ENCODE results near the gene EDIL3.
"Not testable (repeated sequence)": the region's sequence is repeated elsewhere in the genome, so short reads cannot be mapped to it uniquely, and the experiment has no call there.

Gene EDIL3

DNA sequence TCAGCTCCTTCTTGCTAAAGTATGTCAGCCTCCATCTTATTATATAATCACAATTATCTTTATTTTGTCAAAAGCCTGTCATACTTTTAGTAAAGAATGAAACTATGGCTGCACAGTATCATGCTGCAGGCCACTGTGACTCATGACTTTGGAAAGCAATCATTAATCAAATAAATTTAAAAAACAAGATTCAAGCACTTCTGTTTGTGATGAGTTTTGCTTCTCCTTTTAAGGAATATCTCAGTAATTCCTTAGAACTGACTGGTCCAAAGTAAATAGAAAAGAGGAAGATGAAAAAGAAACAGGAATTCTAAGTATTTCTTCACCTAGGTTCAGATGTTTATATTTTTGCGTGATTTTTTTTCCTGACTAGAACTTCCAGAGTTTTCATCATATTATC is 83.1 kb downstream of the EDIL3 start:
- no peak for DNase-seq (ENCODE audit: low read depth, low spot score)
- Histone ChIP-seq H3K36me3 (ENCODE audit: insufficient read depth, low read length) (no peaks in the 10 kb centered on the region), H3K27ac (no peak overlapping the region), H3K9me3 (ENCODE audit: low read depth, low read length) (no peaks in the 10 kb centered on the region), H3K4me3 (no peak overlapping the region), H3K9ac (ENCODE audit: insufficient read length) (no peak overlapping the region)
- no peak for TF ChIP-seq FOXP2 (optimal IDR thresholded peaks at IDR 0.05; ENCODE audit: control extremely low read depth, extremely low read length, insufficient read depth)
- no peak for TF ChIP-seq POLR2AphosphoS5 (IDR thresholded peaks at IDR 0.05; ENCODE audit: borderline replicate concordance, low read depth, low read length)
- TF ChIP-seq EZH2 (IDR thresholded peaks at IDR 0.05), result no peak

DNA sequence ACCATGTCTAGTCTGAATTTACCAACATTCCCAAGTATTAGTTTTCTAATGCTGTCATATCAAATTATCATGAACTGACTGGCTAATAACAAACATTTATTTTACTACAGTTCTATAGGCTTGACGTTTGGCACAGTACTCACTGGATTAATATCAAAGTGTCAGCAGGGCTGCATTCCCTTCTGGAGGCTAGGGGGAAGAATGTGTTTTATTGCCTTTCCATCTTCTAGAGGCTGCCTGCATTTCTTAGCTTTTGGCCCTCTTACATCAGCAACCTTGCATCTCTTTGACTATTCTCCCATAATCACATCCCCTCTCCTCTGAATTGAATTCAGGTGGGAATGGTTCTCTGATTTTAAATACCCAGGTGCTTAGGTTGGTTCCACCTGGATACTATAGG is 84.7 kb downstream of the EDIL3 start:
- Histone ChIP-seq H3K27ac (no peak overlapping the region), H3K4me3 (no peak overlapping the region), H3K36me3 (ENCODE audit: insufficient read depth, low read length) (no peaks in the 10 kb centered on the region), H3K9ac (ENCODE audit: insufficient read length) (no peak overlapping the region), H3K9me3 (ENCODE audit: low read depth, low read length) (no peaks in the 10 kb centered on the region)
- TF ChIP-seq EZH2 (IDR thresholded peaks at IDR 0.05) (no peak), FOXP2 (optimal IDR thresholded peaks at IDR 0.05; ENCODE audit: control extremely low read depth, extremely low read length, insufficient read depth) (no peak), POLR2AphosphoS5 (IDR thresholded peaks at IDR 0.05; ENCODE audit: borderline replicate concordance, low read depth, low read length) (no peak)
- DNase-seq (ENCODE audit: low read depth, low spot score), result no peak

DNA sequence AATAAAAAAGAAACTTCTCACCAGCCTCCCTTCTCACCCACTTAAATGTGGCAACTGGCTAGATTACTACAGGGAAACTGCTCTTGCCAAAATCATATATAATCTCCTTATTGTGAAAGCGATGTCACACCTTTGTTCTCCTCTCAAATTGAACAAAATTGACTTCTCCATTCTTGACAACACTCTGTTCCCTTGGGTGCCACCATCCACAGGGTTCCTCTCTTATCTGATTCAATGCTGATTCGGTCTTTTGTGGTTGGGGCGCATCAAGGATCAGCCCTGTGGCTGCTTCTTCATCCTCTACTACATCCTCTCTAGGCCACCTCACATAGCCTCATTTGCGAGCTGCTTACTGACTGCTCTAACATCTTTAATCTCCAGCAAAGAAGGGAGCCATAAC is 86.1 kb downstream of the EDIL3 start:
- H3K36me3 ChIP-seq (ENCODE audit: insufficient read depth, low read length), result no peaks in the 10 kb centered on the region
- TF ChIP-seq EZH2 (IDR thresholded peaks at IDR 0.05) (no peak), POLR2AphosphoS5 (IDR thresholded peaks at IDR 0.05; ENCODE audit: borderline replicate concordance, low read depth, low read length) (no peak)
- no peak overlapping the region for H3K27ac ChIP-seq
- H3K9me3 ChIP-seq (ENCODE audit: low read depth, low read length), result no peaks in the 10 kb centered on the region
- no peak overlapping the region for H3K9ac ChIP-seq (ENCODE audit: insufficient read length)
- DNase-seq (ENCODE audit: low read depth, low spot score), result no peak
- no peak overlapping the region for H3K4me3 ChIP-seq

DNA sequence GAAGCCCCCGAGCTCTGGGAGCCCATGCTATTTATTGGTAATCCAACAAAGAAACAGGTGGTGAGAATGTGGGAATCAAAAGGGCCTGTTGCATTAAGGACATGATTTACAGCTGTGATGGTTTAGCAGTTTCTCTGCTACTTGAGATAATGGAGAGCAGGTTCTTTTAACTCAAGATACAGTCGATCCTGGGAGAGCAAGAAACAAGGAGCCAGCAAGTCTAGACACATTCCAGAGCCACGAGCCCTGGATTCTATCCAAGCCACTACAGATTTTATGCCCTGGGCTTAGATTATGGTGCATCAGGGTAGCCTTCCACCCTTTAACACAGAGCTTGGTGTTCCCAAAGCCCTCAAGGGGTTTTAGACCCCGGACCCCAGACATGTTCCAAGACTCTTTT is 87.0 kb downstream of the EDIL3 start:
- H3K9ac ChIP-seq (ENCODE audit: insufficient read length); DNase-seq (ENCODE audit: low read depth, low spot score); H3K4me3 ChIP-seq; H3K27ac ChIP-seq; H3K9me3 ChIP-seq (ENCODE audit: low read depth, low read length); H3K36me3 ChIP-seq (ENCODE audit: insufficient read depth, low read length): not testable (repeated sequence)

DNA sequence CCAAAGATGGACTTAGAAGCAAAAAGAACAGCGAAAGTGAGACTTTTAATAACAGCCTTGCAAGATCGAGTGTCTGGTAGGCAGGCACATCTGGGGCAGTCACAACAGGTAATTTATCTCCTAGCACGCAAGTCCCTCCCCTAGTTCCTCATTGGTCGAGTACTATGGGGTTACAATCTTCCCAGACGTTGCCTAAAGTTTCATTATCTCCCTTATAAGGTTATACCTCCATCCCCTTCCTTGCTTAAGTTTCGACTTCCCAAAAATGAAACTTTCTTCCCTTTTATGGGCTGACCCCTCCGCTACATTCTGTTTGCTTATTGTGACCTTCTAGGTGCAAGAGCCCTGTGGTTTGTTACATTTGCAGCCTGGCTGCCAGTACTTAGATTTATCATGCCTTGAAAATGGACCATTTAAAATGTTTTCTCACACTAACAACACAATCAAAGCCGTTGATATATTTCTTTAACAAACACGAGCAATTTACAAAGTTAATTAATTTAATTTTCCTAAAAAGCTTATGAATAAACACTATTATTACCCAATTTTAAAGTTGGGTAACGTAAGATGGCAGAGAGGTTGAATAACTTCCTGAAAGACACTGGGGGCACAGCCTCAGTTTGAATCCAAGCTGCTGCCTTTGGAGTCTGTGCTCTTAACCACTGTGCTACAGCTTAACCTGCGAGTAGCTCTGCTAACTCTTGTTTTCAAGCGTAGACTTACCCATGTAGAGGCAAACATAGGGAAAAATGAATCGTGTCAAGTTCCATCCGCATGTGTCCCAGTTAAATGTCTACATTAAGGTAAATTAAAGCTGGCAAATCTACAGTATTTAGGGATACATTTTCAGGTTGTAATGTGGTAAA is 91.7 kb downstream of the EDIL3 start:
- Histone ChIP-seq H3K4me3 (no peak overlapping the region), H3K9ac (ENCODE audit: insufficient read length) (no peak overlapping the region), H3K9me3 (ENCODE audit: low read depth, low read length) (no peaks in the 10 kb centered on the region), H3K27ac (no peak overlapping the region), H3K36me3 (ENCODE audit: insufficient read depth, low read length) (no peaks in the 10 kb centered on the region)
- DNase-seq (ENCODE audit: low read depth, low spot score), result no peak
- TF ChIP-seq EZH2 (IDR thresholded peaks at IDR 0.05), result no peak
- no peak for TF ChIP-seq POLR2AphosphoS5 (IDR thresholded peaks at IDR 0.05; ENCODE audit: borderline replicate concordance, low read depth, low read length)
- no peak for TF ChIP-seq FOXP2 (optimal IDR thresholded peaks at IDR 0.05; ENCODE audit: control extremely low read depth, extremely low read length, insufficient read depth)

DNA sequence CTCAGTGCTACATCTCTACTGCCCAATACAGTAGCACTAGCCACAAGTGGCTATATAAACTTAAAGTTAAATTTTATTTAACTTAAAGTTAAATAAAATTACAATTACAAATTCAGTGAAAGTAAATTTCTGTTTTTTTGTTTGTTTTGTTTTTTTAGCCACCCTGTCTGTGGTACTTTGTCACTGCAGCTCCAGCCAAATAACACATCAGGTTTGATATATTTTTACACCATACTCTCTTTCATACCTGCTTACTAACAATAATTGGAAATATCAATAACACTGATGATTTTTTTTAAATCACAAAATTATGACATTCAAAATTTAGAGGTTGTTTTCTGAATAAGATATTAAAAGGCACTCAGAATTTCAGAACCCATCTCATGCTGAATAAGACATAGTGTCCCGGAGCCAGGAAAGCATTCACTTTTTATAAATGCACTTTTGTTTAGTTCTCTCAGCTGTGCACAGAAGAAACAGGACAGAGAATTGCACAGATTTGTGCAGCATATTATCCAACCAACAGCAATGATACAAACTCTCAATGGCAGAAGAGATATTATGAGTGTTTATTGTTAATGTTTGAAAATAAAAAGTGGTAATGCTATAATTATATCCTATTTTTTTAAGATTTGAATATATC is 92.6 kb downstream of the EDIL3 start:
- no peak for TF ChIP-seq FOXP2 (optimal IDR thresholded peaks at IDR 0.05; ENCODE audit: control extremely low read depth, extremely low read length, insufficient read depth)
- no peak for TF ChIP-seq POLR2AphosphoS5 (IDR thresholded peaks at IDR 0.05; ENCODE audit: borderline replicate concordance, low read depth, low read length)
- DNase-seq (ENCODE audit: low read depth, low spot score), result no peak
- Histone ChIP-seq H3K9me3 (ENCODE audit: low read depth, low read length) (no peaks in the 10 kb centered on the region), H3K4me3 (no peak overlapping the region), H3K27ac (no peak overlapping the region), H3K36me3 (ENCODE audit: insufficient read depth, low read length) (no peaks in the 10 kb centered on the region), H3K9ac (ENCODE audit: insufficient read length) (no peak overlapping the region)

DNA sequence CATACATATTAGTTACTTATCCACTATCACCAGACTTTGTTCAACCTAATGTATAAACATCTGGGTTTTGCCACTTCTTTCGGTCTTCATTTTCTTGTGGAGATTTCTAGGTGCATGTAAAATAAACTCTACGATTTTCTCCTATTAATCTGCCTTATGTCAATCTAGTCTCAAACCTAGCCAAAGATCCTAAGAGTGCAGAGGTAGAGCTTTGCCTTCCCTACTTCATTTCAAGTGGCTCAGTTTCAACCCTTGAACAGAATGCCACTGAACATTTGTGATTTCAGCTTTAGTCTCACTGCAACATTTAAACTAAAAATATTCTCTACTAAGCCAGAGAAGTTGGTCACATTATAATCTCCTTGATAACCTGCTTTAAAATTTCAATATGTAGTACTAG is 94.0 kb downstream of the EDIL3 start:
- Histone ChIP-seq H3K4me3 (no peak overlapping the region), H3K9ac (ENCODE audit: insufficient read length) (no peak overlapping the region), H3K36me3 (ENCODE audit: insufficient read depth, low read length) (no peaks in the 10 kb centered on the region), H3K9me3 (ENCODE audit: low read depth, low read length) (no peaks in the 10 kb centered on the region), H3K27ac (no peak overlapping the region)
- no peak for TF ChIP-seq POLR2AphosphoS5 (IDR thresholded peaks at IDR 0.05; ENCODE audit: borderline replicate concordance, low read depth, low read length)
- no peak for TF ChIP-seq EZH2 (IDR thresholded peaks at IDR 0.05)
- no peak for TF ChIP-seq FOXP2 (optimal IDR thresholded peaks at IDR 0.05; ENCODE audit: control extremely low read depth, extremely low read length, insufficient read depth)
- no peak for DNase-seq (ENCODE audit: low read depth, low spot score)

DNA sequence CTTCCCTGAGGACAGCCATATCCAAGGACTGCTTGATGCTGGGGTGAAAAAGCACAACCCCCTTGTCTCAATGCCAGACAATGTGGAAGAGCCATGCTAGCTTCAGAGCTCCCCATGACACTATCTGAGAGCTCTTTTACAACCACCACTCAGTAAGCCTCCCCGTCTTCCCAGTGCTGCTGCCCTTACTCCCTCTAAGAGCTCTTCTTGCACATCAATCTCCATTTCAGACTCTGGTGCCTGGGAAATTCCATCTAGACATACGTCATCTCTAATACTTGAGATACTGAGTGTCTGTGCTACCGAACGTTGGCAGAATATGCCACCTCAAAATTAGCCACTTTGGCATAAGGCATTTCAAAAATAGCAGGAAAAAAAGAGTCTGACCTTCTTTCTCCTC is 94.5 kb downstream of the EDIL3 start:
- TF ChIP-seq FOXP2 (optimal IDR thresholded peaks at IDR 0.05; ENCODE audit: control extremely low read depth, extremely low read length, insufficient read depth) (no peak), POLR2AphosphoS5 (IDR thresholded peaks at IDR 0.05; ENCODE audit: borderline replicate concordance, low read depth, low read length) (no peak), EZH2 (IDR thresholded peaks at IDR 0.05) (no peak)
- Histone ChIP-seq H3K9ac (ENCODE audit: insufficient read length) (no peak overlapping the region), H3K4me3 (no peak overlapping the region), H3K9me3 (ENCODE audit: low read depth, low read length) (no peaks in the 10 kb centered on the region), H3K27ac (no peak overlapping the region), H3K36me3 (ENCODE audit: insufficient read depth, low read length) (no peaks in the 10 kb centered on the region)
- no peak for DNase-seq (ENCODE audit: low read depth, low spot score)

DNA sequence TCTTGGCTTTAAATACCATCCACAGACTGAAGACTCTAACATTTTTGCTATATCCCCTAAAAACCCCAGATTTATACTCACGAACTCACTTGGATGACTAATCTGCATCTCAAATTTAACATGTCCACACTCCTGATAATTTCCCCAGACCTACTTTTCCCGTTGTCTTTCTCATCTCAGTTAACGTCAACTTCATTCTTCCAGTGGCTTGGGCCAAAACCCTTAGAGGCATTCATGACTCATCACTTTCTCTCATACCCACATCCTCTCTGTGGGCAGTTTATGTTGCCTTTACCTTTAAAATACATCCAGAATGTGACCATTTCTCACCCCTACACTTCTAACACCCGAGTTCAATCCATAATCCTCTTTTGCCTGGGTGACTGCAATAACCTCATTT is 96.7 kb downstream of the EDIL3 start:
- Histone ChIP-seq H3K27ac (no peak overlapping the region), H3K9ac (ENCODE audit: insufficient read length) (no peak overlapping the region), H3K36me3 (ENCODE audit: insufficient read depth, low read length) (no peaks in the 10 kb centered on the region), H3K4me3 (no peak overlapping the region), H3K9me3 (ENCODE audit: low read depth, low read length) (no peaks in the 10 kb centered on the region)
- no peak for DNase-seq (ENCODE audit: low read depth, low spot score)
- TF ChIP-seq FOXP2 (optimal IDR thresholded peaks at IDR 0.05; ENCODE audit: control extremely low read depth, extremely low read length, insufficient read depth) (no peak), POLR2AphosphoS5 (IDR thresholded peaks at IDR 0.05; ENCODE audit: borderline replicate concordance, low read depth, low read length) (no peak), EZH2 (IDR thresholded peaks at IDR 0.05) (no peak)
